ENCODE data around the gene OSBPL3. TPM values are rescaled to one million over a fixed set of nuclear protein-coding genes. Genes with fewer than 3 reads are reported as not detected.

Gene OSBPL3
- total and polyA plus RNA-seq, 8 donors: 2.0 to 25.0 (median 9.9) TPM

- intact Hi-C loops (cut with DNase I; ENCODE audit: low total_unique reads): no loop called here
- Histone ChIP-seq H3K27ac (no peak overlapping the region), H3K4me3 (no peak overlapping the region), H3K4me1 (peaks cover 0 to 7% (median 0%) of the 10 kb centered on the region in 4 donors), H3K27me3 (no peaks in the 10 kb centered on the region), H3K36me3 (no peaks in the 10 kb centered on the region), H3K9me3 (no peaks in the 10 kb centered on the region)
- WGBS, 5 donors: 78 to 87% (median 84%) methylated on average over 3 of the region's 3 CpGs
- DNase-seq: no peak
- no peak for TF ChIP-seq POLR2AphosphoS5 (IDR thresholded peaks at IDR 0.05)
- no peak for TF ChIP-seq EP300 (IDR thresholded peaks at IDR 0.05)
- TF ChIP-seq, protein P1, sequence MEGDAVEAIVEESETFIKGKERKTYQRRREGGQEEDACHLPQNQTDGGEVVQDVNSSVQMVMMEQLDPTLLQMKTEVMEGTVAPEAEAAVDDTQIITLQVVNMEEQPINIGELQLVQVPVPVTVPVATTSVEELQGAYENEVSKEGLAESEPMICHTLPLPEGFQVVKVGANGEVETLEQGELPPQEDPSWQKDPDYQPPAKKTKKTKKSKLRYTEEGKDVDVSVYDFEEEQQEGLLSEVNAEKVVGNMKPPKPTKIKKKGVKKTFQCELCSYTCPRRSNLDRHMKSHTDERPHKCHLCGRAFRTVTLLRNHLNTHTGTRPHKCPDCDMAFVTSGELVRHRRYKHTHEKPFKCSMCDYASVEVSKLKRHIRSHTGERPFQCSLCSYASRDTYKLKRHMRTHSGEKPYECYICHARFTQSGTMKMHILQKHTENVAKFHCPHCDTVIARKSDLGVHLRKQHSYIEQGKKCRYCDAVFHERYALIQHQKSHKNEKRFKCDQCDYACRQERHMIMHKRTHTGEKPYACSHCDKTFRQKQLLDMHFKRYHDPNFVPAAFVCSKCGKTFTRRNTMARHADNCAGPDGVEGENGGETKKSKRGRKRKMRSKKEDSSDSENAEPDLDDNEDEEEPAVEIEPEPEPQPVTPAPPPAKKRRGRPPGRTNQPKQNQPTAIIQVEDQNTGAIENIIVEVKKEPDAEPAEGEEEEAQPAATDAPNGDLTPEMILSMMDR (IDR thresholded peaks at IDR 0.05): no peak
- TF ChIP-seq POLR2A (IDR thresholded peaks at IDR 0.05): no peak
Observed at GRCh38 chr7:24891311-24891735, 88.7 kb downstream of the OSBPL3 start.

GRCh38 chr7:24889611-24890010, 90.4 kb downstream of the OSBPL3 start:
- no peak for TF ChIP-seq EP300 (IDR thresholded peaks at IDR 0.05)
- no peak for TF ChIP-seq POLR2A (IDR thresholded peaks at IDR 0.05)
- TF ChIP-seq, protein P1 (IDR thresholded peaks at IDR 0.05): no peak
- no peak for TF ChIP-seq POLR2AphosphoS5 (IDR thresholded peaks at IDR 0.05)
- no peak for DNase-seq
- H3K4me3 ChIP-seq: no peak overlapping the region
- H3K27me3 ChIP-seq: no peaks in the 10 kb centered on the region
- no peaks in the 10 kb centered on the region for H3K36me3 ChIP-seq
- no peak overlapping the region for H3K27ac ChIP-seq
- WGBS, 5 donors: 82 to 100% (median 93%) methylated on average over 1 of the region's 1 CpG
- peaks cover 0 to 3% (median 0%) of the 10 kb centered on the region in 4 donors for H3K4me1 ChIP-seq
- no peaks in the 10 kb centered on the region for H3K9me3 ChIP-seq
- intact Hi-C loops (cut with DNase I; ENCODE audit: low total_unique reads): no loop called here

DNA sequence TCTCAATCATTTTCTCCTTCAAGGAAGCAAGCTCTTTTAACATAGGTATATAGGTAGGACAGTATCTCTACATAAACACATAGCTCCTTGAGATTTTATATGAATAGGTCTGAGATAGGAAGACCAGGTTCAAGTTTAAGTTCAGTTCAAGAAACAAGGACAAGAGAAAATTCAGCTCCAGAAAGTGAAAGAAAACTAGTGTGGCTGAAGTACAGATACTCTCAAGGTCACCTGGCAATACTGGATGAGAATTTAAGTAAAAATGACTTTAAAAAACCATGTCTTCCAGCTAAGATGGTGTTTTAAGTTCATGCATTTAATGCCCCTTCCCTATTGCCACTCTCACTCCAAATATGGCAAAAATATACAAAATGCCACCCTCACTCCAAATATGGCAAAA, 91.3 kb downstream of the OSBPL3 start:
- DNase-seq: no peak
- intact Hi-C loops (cut with DNase I; ENCODE audit: low total_unique reads): no loop called here
- Histone ChIP-seq H3K27me3 (no peaks in the 10 kb centered on the region), H3K36me3 (no peaks in the 10 kb centered on the region), H3K27ac (no peak overlapping the region), H3K4me1 (no peaks in the 10 kb centered on the region), H3K9me3 (no peaks in the 10 kb centered on the region), H3K4me3 (no peak overlapping the region)
- TF ChIP-seq, protein P1 (IDR thresholded peaks at IDR 0.05): no peak
- TF ChIP-seq EP300 (IDR thresholded peaks at IDR 0.05) (no peak), POLR2A (IDR thresholded peaks at IDR 0.05) (no peak), POLR2AphosphoS5 (IDR thresholded peaks at IDR 0.05) (no peak)

GRCh38 chr7:24885716-24886115, 94.3 kb downstream of the OSBPL3 start:
- Histone ChIP-seq H3K9me3 (no peaks in the 10 kb centered on the region), H3K27me3 (no peaks in the 10 kb centered on the region), H3K36me3 (no peaks in the 10 kb centered on the region), H3K27ac (no peak overlapping the region), H3K4me1 (no peaks in the 10 kb centered on the region), H3K4me3 (no peak overlapping the region)
- 83 to 92% (median 89%) methylated on average over 1 of the region's 1 CpG for WGBS, 5 donors
- intact Hi-C loops (cut with DNase I; ENCODE audit: low total_unique reads): no loop called here
- no peak for DNase-seq
- TF ChIP-seq EP300 (IDR thresholded peaks at IDR 0.05) (no peak), POLR2A (IDR thresholded peaks at IDR 0.05) (no peak), POLR2AphosphoS5 (IDR thresholded peaks at IDR 0.05) (no peak)
- TF ChIP-seq, protein P1 (IDR thresholded peaks at IDR 0.05): no peak
